Brain pericyte (primary cell): ENCODE results near the gene DIS3L2.
"Not testable (repeated sequence)": the region's sequence is repeated elsewhere in the genome, so short reads cannot be mapped to it uniquely, and the experiment has no call there.

ENCODE experiments used
- DNase-seq: peaks from one replicate; pipeline ENCODE4 v3.0.0-alpha.2; 2012; ENCODE audit warnings: low read depth, low spot score

Gene DIS3L2

GRCh38 chr2:232332244-232332939 lies 370.9 kb downstream of the DIS3L2 start:
- not testable (repeated sequence) for DNase-seq

- DNase-seq = no peak
These were observed 371.4 kb downstream of the DIS3L2 start for GRCh38 chr2:232332940-232333259.

GRCh38 chr2:232333361-232334135 lies 372.0 kb downstream of the DIS3L2 start:
- DNase-seq = no peak

GRCh38 chr2:232334136-232334884 lies 372.8 kb downstream of the DIS3L2 start:
- DNase-seq = not testable (repeated sequence)

GRCh38 chr2:232334885-232335205 lies 373.3 kb downstream of the DIS3L2 start:
- DNase-seq = not testable (repeated sequence)

- not testable (repeated sequence) for DNase-seq
These were observed 373.8 kb downstream of the DIS3L2 start for GRCh38 chr2:232335206-232335858.

- DNase-seq = no peak
These were observed 374.3 kb downstream of the DIS3L2 start for GRCh38 chr2:232335859-232336215.

GRCh38 chr2:232336241-232336736 lies 374.8 kb downstream of the DIS3L2 start:
- DNase-seq = no peak

- no peak for DNase-seq
These were observed 375.6 kb downstream of the DIS3L2 start for GRCh38 chr2:232336981-232337720.

GRCh38 chr2:232338094-232338758 lies 376.7 kb downstream of the DIS3L2 start:
- DNase-seq = not testable (repeated sequence)

GRCh38 chr2:232338759-232339106 lies 377.2 kb downstream of the DIS3L2 start:
- no peak for DNase-seq

- DNase-seq = no peak
These were observed 377.9 kb downstream of the DIS3L2 start for GRCh38 chr2:232339121-232340081.

GRCh38 chr2:232340171-232340935 lies 378.8 kb downstream of the DIS3L2 start:
- no peak for DNase-seq

GRCh38 chr2:232341061-232341738 lies 379.7 kb downstream of the DIS3L2 start:
- no peak for DNase-seq

GRCh38 chr2:232341739-232342126 lies 380.2 kb downstream of the DIS3L2 start:
- no peak for DNase-seq

- DNase-seq = no peak
These were observed 381.4 kb downstream of the DIS3L2 start for GRCh38 chr2:232342635-232343565.

- no peak for DNase-seq
These were observed 382.3 kb downstream of the DIS3L2 start for GRCh38 chr2:232343821-232344220.
